Breast epithelium (tissue), 4 donors: ENCODE results near the gene CPD. TPM values are rescaled to one million over a fixed set of nuclear protein-coding genes. Genes with fewer than 3 reads are reported as not detected.

Experiments
- DNase-seq, 2 donors: peaks; one replicate each; pipeline ENCODE4 v3.0.0-alpha.2; 2019; ENCODE audit warnings: low spot score in 2 of 2
- H3K27ac ChIP-seq, 2 donors: fragments of 200-600 bp; sonication (generic) in 1 of 2; one replicate each; pipeline ENCODE4 v1.5.1; 2016 to 2019; ENCODE audit warnings: mild to moderate bottlenecking in 1 of 2
- H3K27me3 ChIP-seq, 2 donors: fragments of 200-600 bp; sonication (generic) in 1 of 2; one replicate each; pipeline versions ENCODE4 v1.5.1 to v1.6.0; 2017 to 2019; ENCODE audit warnings: control low read depth in 1 of 2, mild to moderate bottlenecking in 1 of 2
- H3K36me3 ChIP-seq: fragments of 200-600 bp; one replicate; pipeline ENCODE4 v1.5.1; 2019
- H3K4me1 ChIP-seq, 2 donors: fragments of 200-600 bp; sonication (generic); one replicate each; pipeline ENCODE4 v1.5.1; 2016 to 2019; ENCODE audit warnings: control low read depth in 1 of 2
- H3K4me3 ChIP-seq, 3 donors: fragments of 200-600 bp; sonication (generic); 1 replicate in 2 of 3; 2 replicates in 1 of 3; pipeline ENCODE4 v1.5.1; 2016 to 2019; ENCODE audit warnings: mild to moderate bottlenecking in 3 of 3, moderate library complexity in 2 of 3
- H3K9me3 ChIP-seq, 2 donors: fragments of 200-600 bp; sonication (generic) in 1 of 2; one replicate each; pipeline ENCODE4 v1.5.1; 2016 to 2019; ENCODE audit warnings: control low read depth in 1 of 2
- CTCF ChIP-seq, 3 donors: fragments of 450-650 bp; IDR thresholded peaks; one replicate each; pipeline ENCODE4 v1.5.1; 2016 to 2017; ENCODE audit warnings: antibody characterized with exemption in 3 of 3, mild to moderate bottlenecking in 3 of 3, moderate library complexity in 3 of 3
- POLR2A ChIP-seq: fragments of 450-650 bp; IDR thresholded peaks from one replicate; pipeline ENCODE4 v1.6.1; 2016; ENCODE audit warnings: antibody characterized with exemption, mild to moderate bottlenecking, moderate library complexity
- POLR2AphosphoS5 ChIP-seq, 3 donors: sonication (generic); formaldehyde crosslinking; IDR thresholded peaks; one replicate each; pipeline ENCODE4 v1.6.1; 2017; ENCODE audit warnings: antibody characterized with exemption in 3 of 3
- intact Hi-C: fragments of 100-400 bp; cut with DNase I; formaldehyde crosslinking; loops from one replicate; pipeline ENCODE4 v1.15.1; 2023; ENCODE audit warnings: low total_unique reads
- total RNA-seq, 3 donors: library from RNA; depleted of rRNA; stranded (reverse); fragments of >200 nt; gene quantifications; one replicate each; pipeline ENCODE4 v1.1.0, GENCODE V29; 2016

CPD gene
- total RNA-seq, 3 donors from 2014 or later, result 74.1 to 110 (median 87.7) TPM

GRCh38 chr17:30376621-30377452 lies 1.9 kb upstream of the CPD start:
- H3K9me3 ChIP-seq, result no peaks in the 10 kb centered on the region
- H3K27ac ChIP-seq, result peak overlapping the region; percentile 8 to 28
- H3K27me3 ChIP-seq, result no peaks in the 10 kb centered on the region
- no peaks in the 10 kb centered on the region for H3K36me3 ChIP-seq
- intact Hi-C loops, result no loop called here
- H3K4me1 ChIP-seq, result peaks cover 0 to 6% of the 10 kb centered on the region in 2 donors
- DNase-seq, result no peak
- no peak overlapping the region for H3K4me3 ChIP-seq
- no peak for TF ChIP-seq POLR2AphosphoS5 (IDR thresholded peaks at IDR 0.05)
- TF ChIP-seq POLR2A, result no peak
- TF ChIP-seq CTCF (IDR thresholded peaks at IDR 0.05), result no peak

GRCh38 chr17:30377574-30378240 lies 1.0 kb upstream of the CPD start:
- TF ChIP-seq POLR2AphosphoS5 (IDR thresholded peaks at IDR 0.05) (no peak), CTCF (IDR thresholded peaks at IDR 0.05) (no peak), POLR2A (no peak)
- Histone ChIP-seq H3K9me3 (no peaks in the 10 kb centered on the region), H3K4me1 (peaks cover 0 to 6% of the 10 kb centered on the region in 2 donors), H3K36me3 (no peaks in the 10 kb centered on the region), H3K4me3 (peak overlapping the region; percentile 89 to 94 (median 90)), H3K27ac (peak overlapping the region; percentile 87 to 92), H3K27me3 (no peaks in the 10 kb centered on the region)
- no peak for DNase-seq
- intact Hi-C loops, result no loop called here

DNA sequence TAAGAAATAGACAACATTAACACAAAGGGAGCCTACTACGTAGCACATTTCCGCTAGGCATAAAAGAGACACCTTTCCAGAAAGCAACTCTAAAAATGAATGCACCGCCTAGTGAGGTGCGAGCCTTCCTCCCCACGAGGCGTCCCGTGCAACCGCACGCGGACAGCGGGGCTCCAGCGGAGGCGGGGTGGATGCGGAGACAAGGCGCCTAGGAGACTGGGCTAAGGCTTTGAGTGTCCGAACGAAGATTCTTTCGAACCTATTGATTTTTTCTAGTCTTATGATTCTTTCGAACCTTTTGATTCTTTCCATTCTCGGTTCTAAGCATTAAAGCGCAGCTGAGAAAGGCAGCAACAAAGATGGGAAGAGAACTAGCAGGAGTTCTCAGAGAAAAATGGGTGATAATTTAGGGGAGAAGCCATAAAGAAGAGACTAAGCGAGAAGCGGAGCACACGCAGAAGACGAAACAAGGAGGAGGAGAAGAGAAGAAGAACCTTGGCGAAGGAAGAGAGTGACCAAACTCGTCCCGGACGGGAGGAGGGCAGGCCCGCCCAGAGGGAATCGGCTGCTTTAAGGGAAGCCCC lies 394 bp upstream of the CPD start:
- H3K4me1 ChIP-seq, result peaks cover 0 to 6% of the 10 kb centered on the region in 2 donors
- intact Hi-C loops, result no loop called here
- H3K9me3 ChIP-seq, result no peaks in the 10 kb centered on the region
- TF ChIP-seq CTCF (IDR thresholded peaks at IDR 0.05) (no peak), POLR2AphosphoS5 (IDR thresholded peaks at IDR 0.05) (no peak), POLR2A (no peak)
- H3K4me3 ChIP-seq, result peak overlapping the region; percentile 89 to 94 (median 90)
- no peak for DNase-seq
- no peaks in the 10 kb centered on the region for H3K36me3 ChIP-seq
- H3K27ac ChIP-seq, result peak overlapping the region; percentile 87 to 92
- H3K27me3 ChIP-seq, result no peaks in the 10 kb centered on the region

- H3K4me1 ChIP-seq, result peaks cover 0 to 6% of the 10 kb centered on the region in 2 donors
- intact Hi-C loops, result no loop called here
- H3K9me3 ChIP-seq, result no peaks in the 10 kb centered on the region
- no peak for DNase-seq
- H3K27ac ChIP-seq, result peak overlapping the region; percentile 87 to 92
- no peak for TF ChIP-seq POLR2A
- no peak for TF ChIP-seq POLR2AphosphoS5 (IDR thresholded peaks at IDR 0.05)
- TF ChIP-seq CTCF (IDR thresholded peaks at IDR 0.05), result no peak
- H3K36me3 ChIP-seq, result no peaks in the 10 kb centered on the region
- H3K27me3 ChIP-seq, result no peaks in the 10 kb centered on the region
- H3K4me3 ChIP-seq, result peak overlapping the region; percentile 89 to 94 (median 90)
Measured at GRCh38 chr17:30379303-30379902, 676 bp downstream of the CPD start.
